ENCODE data around the gene SH3BGRL2. TPM values are rescaled to one million over a fixed set of nuclear protein-coding genes. Genes with fewer than 3 reads are reported as not detected.

The SH3BGRL2 gene
- total and polyA plus RNA-seq, 11 donors: 2.5 to 14.1 (median 5.6) TPM

DNA sequence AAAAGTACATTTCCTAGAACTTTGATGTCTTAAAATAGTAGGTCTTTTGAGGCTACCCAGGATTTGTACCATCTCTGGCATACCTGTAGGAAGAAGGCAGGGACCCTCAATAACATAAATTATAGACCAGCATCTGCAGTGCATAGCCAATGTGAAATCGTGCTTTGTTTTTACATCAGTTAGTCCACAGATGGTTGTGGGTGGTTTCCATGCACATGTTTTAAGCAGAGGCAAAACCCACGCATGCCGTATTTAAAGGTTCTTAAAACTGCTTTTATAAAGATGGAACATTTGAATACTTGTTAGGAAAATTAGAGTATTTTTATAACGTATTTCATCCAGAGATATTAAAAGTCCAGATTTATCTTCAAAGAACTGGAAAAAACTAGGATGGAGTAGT, 66.3 kb downstream of the SH3BGRL2 start:
- 95 to 96% (median 95%) methylated on average over 4 of the region's 4 CpGs for WGBS, 4 donors
- Histone ChIP-seq H3K4me3 (no peak overlapping the region), H3K27ac (no peak overlapping the region), H3K4me1 (peaks cover 0 to 5% (median 0%) of the 10 kb centered on the region in 12 donors), H3K36me3 (peaks cover 0 to 20% (median 3%) of the 10 kb centered on the region in 9 donors), H3K27me3 (no peaks in the 10 kb centered on the region), H3K9me3 (no peaks in the 10 kb centered on the region)
- DNase-seq (no peak), ATAC-seq (no peak)
- intact Hi-C loops (cut with DNase I): no loop called here
- TF ChIP-seq, protein P1, sequence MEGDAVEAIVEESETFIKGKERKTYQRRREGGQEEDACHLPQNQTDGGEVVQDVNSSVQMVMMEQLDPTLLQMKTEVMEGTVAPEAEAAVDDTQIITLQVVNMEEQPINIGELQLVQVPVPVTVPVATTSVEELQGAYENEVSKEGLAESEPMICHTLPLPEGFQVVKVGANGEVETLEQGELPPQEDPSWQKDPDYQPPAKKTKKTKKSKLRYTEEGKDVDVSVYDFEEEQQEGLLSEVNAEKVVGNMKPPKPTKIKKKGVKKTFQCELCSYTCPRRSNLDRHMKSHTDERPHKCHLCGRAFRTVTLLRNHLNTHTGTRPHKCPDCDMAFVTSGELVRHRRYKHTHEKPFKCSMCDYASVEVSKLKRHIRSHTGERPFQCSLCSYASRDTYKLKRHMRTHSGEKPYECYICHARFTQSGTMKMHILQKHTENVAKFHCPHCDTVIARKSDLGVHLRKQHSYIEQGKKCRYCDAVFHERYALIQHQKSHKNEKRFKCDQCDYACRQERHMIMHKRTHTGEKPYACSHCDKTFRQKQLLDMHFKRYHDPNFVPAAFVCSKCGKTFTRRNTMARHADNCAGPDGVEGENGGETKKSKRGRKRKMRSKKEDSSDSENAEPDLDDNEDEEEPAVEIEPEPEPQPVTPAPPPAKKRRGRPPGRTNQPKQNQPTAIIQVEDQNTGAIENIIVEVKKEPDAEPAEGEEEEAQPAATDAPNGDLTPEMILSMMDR (IDR thresholded peaks at IDR 0.05): no peak
- no peak for TF ChIP-seq POLR2A (IDR thresholded peaks at IDR 0.05)

GRCh38 chr6:79699606-79700005, 68.5 kb downstream of the SH3BGRL2 start:
- Histone ChIP-seq H3K27me3 (no peaks in the 10 kb centered on the region), H3K4me3 (no peak overlapping the region), H3K9me3 (no peaks in the 10 kb centered on the region), H3K4me1 (peaks cover 0 to 5% (median 0%) of the 10 kb centered on the region in 12 donors), H3K36me3 (peaks cover 0 to 24% (median 3%) of the 10 kb centered on the region in 9 donors), H3K27ac (no peak overlapping the region)
- ATAC-seq (no peak), DNase-seq (no peak)
- no peak for TF ChIP-seq POLR2A (IDR thresholded peaks at IDR 0.05)
- TF ChIP-seq, protein P1 (IDR thresholded peaks at IDR 0.05): no peak
- WGBS, 4 donors: 96 to 98% (median 97%) methylated on average over 7 of the region's 7 CpGs
- intact Hi-C loops (cut with DNase I): no loop called here

- 85 to 93% (median 91%) methylated on average over 5 of the region's 5 CpGs for WGBS, 4 donors
- H3K27me3 ChIP-seq: no peaks in the 10 kb centered on the region
- intact Hi-C loops (cut with DNase I): no loop called here
- H3K27ac ChIP-seq: no peak overlapping the region
- TF ChIP-seq, protein P1 (IDR thresholded peaks at IDR 0.05): no peak
- no peak for TF ChIP-seq POLR2A (IDR thresholded peaks at IDR 0.05)
- no peak for DNase-seq
- no peak overlapping the region for H3K4me3 ChIP-seq
- H3K9me3 ChIP-seq: no peaks in the 10 kb centered on the region
- H3K36me3 ChIP-seq: peaks cover 0 to 24% (median 3%) of the 10 kb centered on the region in 9 donors
- ATAC-seq: no peak
- peaks cover 0 to 9% (median 0%) of the 10 kb centered on the region in 12 donors for H3K4me1 ChIP-seq
Measured at GRCh38 chr6:79702691-79703090, 71.6 kb downstream of the SH3BGRL2 start.

- TF ChIP-seq POLR2A (IDR thresholded peaks at IDR 0.05): no peak
- no peak for DNase-seq
- H3K36me3 ChIP-seq: peaks cover 0 to 24% (median 3%) of the 10 kb centered on the region in 9 donors
- H3K27me3 ChIP-seq: no peaks in the 10 kb centered on the region
- peaks cover 0 to 9% (median 0%) of the 10 kb centered on the region in 12 donors for H3K4me1 ChIP-seq
- intact Hi-C loops (cut with DNase I): no loop called here
- WGBS, 4 donors: 94 to 98% (median 97%) methylated on average over 2 of the region's 2 CpGs
- H3K9me3 ChIP-seq: no peaks in the 10 kb centered on the region
- no peak overlapping the region for H3K27ac ChIP-seq
- no peak overlapping the region for H3K4me3 ChIP-seq
- ATAC-seq: no peak
Measured at GRCh38 chr6:79704200-79704599, 73.1 kb downstream of the SH3BGRL2 start.

GRCh38 chr6:79705456-79705995, 74.4 kb downstream of the SH3BGRL2 start:
- peaks cover 0 to 9% (median 0%) of the 10 kb centered on the region in 12 donors for H3K4me1 ChIP-seq
- ATAC-seq: no peak
- intact Hi-C loops (cut with DNase I): no loop called here
- peaks cover 0 to 12% (median 0%) of the 10 kb centered on the region in 9 donors for H3K36me3 ChIP-seq
- no peak for DNase-seq
- no peak overlapping the region for H3K27ac ChIP-seq
- no peaks in the 10 kb centered on the region for H3K27me3 ChIP-seq
- 68 to 85% (median 74%) methylated on average over 5 of the region's 5 CpGs for WGBS, 4 donors
- H3K4me3 ChIP-seq: no peak overlapping the region
- no peak for TF ChIP-seq POLR2A (IDR thresholded peaks at IDR 0.05)
- TF ChIP-seq, protein P1 (IDR thresholded peaks at IDR 0.05): no peak
- H3K9me3 ChIP-seq: no peaks in the 10 kb centered on the region

All from heart left ventricle (tissue), 16 donors.